ENCODE results near the gene DTNBP1.

The DTNBP1 gene

GRCh38 chr6:15682965-15683822 lies 20.4 kb upstream of the DTNBP1 start:
- H3K4me3 ChIP-seq (ENCODE audit: low read depth, low read length), result no peak overlapping the region
- H3K9ac ChIP-seq (ENCODE audit: low read length), result no peak overlapping the region
- peaks cover 6% of the 10 kb centered on the region; the same call in 1 of the 2 replicates for H3K4me1 ChIP-seq (ENCODE audit: control insufficient read depth, insufficient read depth, low read length)
- peaks cover 8% of the 10 kb centered on the region for H3K9me3 ChIP-seq (ENCODE audit: control insufficient read depth, insufficient read depth, low read depth, low read length)
- no peak overlapping the region for H3K27ac ChIP-seq (ENCODE audit: low read depth, low read length)
- no peaks in the 10 kb centered on the region for H3K36me3 ChIP-seq (ENCODE audit: control insufficient read depth, insufficient read depth, low read length)
- H3K27me3 ChIP-seq (ENCODE audit: control insufficient read depth, insufficient read depth, low read length), result no peaks in the 10 kb centered on the region

- Histone ChIP-seq H3K27ac (ENCODE audit: low read depth, low read length) (no peak overlapping the region), H3K27me3 (ENCODE audit: control insufficient read depth, insufficient read depth, low read length) (no peaks in the 10 kb centered on the region), H3K4me1 (ENCODE audit: control insufficient read depth, insufficient read depth, low read length) (peaks cover 6% of the 10 kb centered on the region; the same call in 1 of the 2 replicates), H3K4me3 (ENCODE audit: low read depth, low read length) (no peak overlapping the region), H3K9me3 (ENCODE audit: control insufficient read depth, insufficient read depth, low read depth, low read length) (peaks cover 8% of the 10 kb centered on the region), H3K36me3 (ENCODE audit: control insufficient read depth, insufficient read depth, low read length) (no peaks in the 10 kb centered on the region), H3K9ac (ENCODE audit: low read length) (no peak overlapping the region)
Measured at GRCh38 chr6:15681946-15682345, 19.1 kb upstream of the DTNBP1 start.

GRCh38 chr6:15678514-15678913 lies 15.7 kb upstream of the DTNBP1 start:
- no peak overlapping the region for H3K27ac ChIP-seq (ENCODE audit: low read depth, low read length)
- no peaks in the 10 kb centered on the region for H3K36me3 ChIP-seq (ENCODE audit: control insufficient read depth, insufficient read depth, low read length)
- peaks cover 15% of the 10 kb centered on the region for H3K4me1 ChIP-seq (ENCODE audit: control insufficient read depth, insufficient read depth, low read length)
- H3K27me3 ChIP-seq (ENCODE audit: control insufficient read depth, insufficient read depth, low read length), result no peaks in the 10 kb centered on the region
- H3K9me3 ChIP-seq (ENCODE audit: control insufficient read depth, insufficient read depth, low read depth, low read length), result peaks cover 8% of the 10 kb centered on the region
- no peak overlapping the region for H3K4me3 ChIP-seq (ENCODE audit: low read depth, low read length)
- no peak overlapping the region for H3K9ac ChIP-seq (ENCODE audit: low read length)

GRCh38 chr6:15677822-15678221 lies 15.0 kb upstream of the DTNBP1 start:
- Histone ChIP-seq H3K36me3 (ENCODE audit: control insufficient read depth, insufficient read depth, low read length) (no peaks in the 10 kb centered on the region), H3K4me3 (ENCODE audit: low read depth, low read length) (no peak overlapping the region), H3K27ac (ENCODE audit: low read depth, low read length) (no peak overlapping the region), H3K4me1 (ENCODE audit: control insufficient read depth, insufficient read depth, low read length) (peaks cover 15% of the 10 kb centered on the region), H3K9ac (ENCODE audit: low read length) (no peak overlapping the region), H3K9me3 (ENCODE audit: control insufficient read depth, insufficient read depth, low read depth, low read length) (peaks cover 3% of the 10 kb centered on the region; the same call in 1 of the 2 replicates), H3K27me3 (ENCODE audit: control insufficient read depth, insufficient read depth, low read length) (peaks cover 1% of the 10 kb centered on the region; the same call in 1 of the 2 replicates)

- Histone ChIP-seq H3K9ac (ENCODE audit: low read length) (no peak overlapping the region), H3K9me3 (ENCODE audit: control insufficient read depth, insufficient read depth, low read depth, low read length) (no peaks in the 10 kb centered on the region), H3K4me3 (ENCODE audit: low read depth, low read length) (no peak overlapping the region), H3K4me1 (ENCODE audit: control insufficient read depth, insufficient read depth, low read length) (peaks cover 15% of the 10 kb centered on the region), H3K27me3 (ENCODE audit: control insufficient read depth, insufficient read depth, low read length) (peaks cover 14% of the 10 kb centered on the region; the same call in 1 of the 2 replicates), H3K27ac (ENCODE audit: low read depth, low read length) (no peak overlapping the region), H3K36me3 (ENCODE audit: control insufficient read depth, insufficient read depth, low read length) (no peaks in the 10 kb centered on the region)
Measured at GRCh38 chr6:15675536-15676220, 12.8 kb upstream of the DTNBP1 start.

GRCh38 chr6:15674690-15675386 lies 12.0 kb upstream of the DTNBP1 start:
- Histone ChIP-seq H3K4me3 (ENCODE audit: low read depth, low read length) (no peak overlapping the region), H3K9me3 (ENCODE audit: control insufficient read depth, insufficient read depth, low read depth, low read length) (no peaks in the 10 kb centered on the region), H3K4me1 (ENCODE audit: control insufficient read depth, insufficient read depth, low read length) (peaks cover 15% of the 10 kb centered on the region), H3K27me3 (ENCODE audit: control insufficient read depth, insufficient read depth, low read length) (peaks cover 20% of the 10 kb centered on the region; the same call in 1 of the 2 replicates), H3K9ac (ENCODE audit: low read length) (no peak overlapping the region), H3K36me3 (ENCODE audit: control insufficient read depth, insufficient read depth, low read length) (no peaks in the 10 kb centered on the region), H3K27ac (ENCODE audit: low read depth, low read length) (no peak overlapping the region)

- H3K27me3 ChIP-seq (ENCODE audit: control insufficient read depth, insufficient read depth, low read length), result peaks cover 21% of the 10 kb centered on the region; the same call in 1 of the 2 replicates
- H3K4me3 ChIP-seq (ENCODE audit: low read depth, low read length), result no peak overlapping the region
- no peak overlapping the region for H3K27ac ChIP-seq (ENCODE audit: low read depth, low read length)
- no peaks in the 10 kb centered on the region for H3K9me3 ChIP-seq (ENCODE audit: control insufficient read depth, insufficient read depth, low read depth, low read length)
- no peak overlapping the region for H3K9ac ChIP-seq (ENCODE audit: low read length)
- peaks cover 15% of the 10 kb centered on the region for H3K4me1 ChIP-seq (ENCODE audit: control insufficient read depth, insufficient read depth, low read length)
- H3K36me3 ChIP-seq (ENCODE audit: control insufficient read depth, insufficient read depth, low read length), result no peaks in the 10 kb centered on the region
Measured at GRCh38 chr6:15673666-15674065, 10.8 kb upstream of the DTNBP1 start.

GRCh38 chr6:15672818-15673217 lies 10.0 kb upstream of the DTNBP1 start:
- H3K27me3 ChIP-seq (ENCODE audit: control insufficient read depth, insufficient read depth, low read length), result peaks cover 26% of the 10 kb centered on the region; the same call in 1 of the 2 replicates
- H3K27ac ChIP-seq (ENCODE audit: low read depth, low read length), result no peak overlapping the region
- H3K4me3 ChIP-seq (ENCODE audit: low read depth, low read length), result no peak overlapping the region
- H3K9ac ChIP-seq (ENCODE audit: low read length), result no peak overlapping the region
- H3K4me1 ChIP-seq (ENCODE audit: control insufficient read depth, insufficient read depth, low read length), result peaks cover 15% of the 10 kb centered on the region
- H3K9me3 ChIP-seq (ENCODE audit: control insufficient read depth, insufficient read depth, low read depth, low read length), result no peaks in the 10 kb centered on the region
- H3K36me3 ChIP-seq (ENCODE audit: control insufficient read depth, insufficient read depth, low read length), result no peaks in the 10 kb centered on the region

- Histone ChIP-seq H3K27me3 (ENCODE audit: control insufficient read depth, insufficient read depth, low read length) (peaks cover 26% of the 10 kb centered on the region; the same call in 1 of the 2 replicates), H3K9me3 (ENCODE audit: control insufficient read depth, insufficient read depth, low read depth, low read length) (no peaks in the 10 kb centered on the region)
Measured at GRCh38 chr6:15672291-15672690, 9.5 kb upstream of the DTNBP1 start.

GRCh38 chr6:15668918-15669317 lies 6.1 kb upstream of the DTNBP1 start:
- Histone ChIP-seq H3K9ac (ENCODE audit: low read length) (no peak overlapping the region), H3K36me3 (ENCODE audit: control insufficient read depth, insufficient read depth, low read length) (no peaks in the 10 kb centered on the region), H3K27me3 (ENCODE audit: control insufficient read depth, insufficient read depth, low read length) (peaks cover 38% of the 10 kb centered on the region), H3K9me3 (ENCODE audit: control insufficient read depth, insufficient read depth, low read depth, low read length) (no peaks in the 10 kb centered on the region), H3K4me3 (ENCODE audit: low read depth, low read length) (no peak overlapping the region), H3K27ac (ENCODE audit: low read depth, low read length) (no peak overlapping the region), H3K4me1 (ENCODE audit: control insufficient read depth, insufficient read depth, low read length) (no peaks in the 10 kb centered on the region)

More at GRCh38 chr6:15672291-15672690, 9.5 kb upstream of the DTNBP1 start:
- Histone ChIP-seq H3K36me3 (ENCODE audit: control insufficient read depth, insufficient read depth, low read length) (no peaks in the 10 kb centered on the region), H3K4me3 (ENCODE audit: low read depth, low read length) (no peak overlapping the region), H3K9ac (ENCODE audit: low read length) (no peak overlapping the region), H3K27ac (ENCODE audit: low read depth, low read length) (no peak overlapping the region), H3K4me1 (ENCODE audit: control insufficient read depth, insufficient read depth, low read length) (peaks cover 15% of the 10 kb centered on the region)
